HG03469 (cell line): ENCODE measurements around the gene INTS6.
A peak's percentile ranks its signal among the peaks of the same experiment; 100 is the strongest.

Experiments used
- ATAC-seq: cut with Tn5 transposase; IDR thresholded peaks from one replicate; pipeline ENCODE4 v1.9.1; 2021; ENCODE audit warnings: mild to moderate bottlenecking, moderate library complexity, moderate number of reproducible peaks; ENCODE audit not compliant: unreplicated experiment

INTS6 gene

GRCh38 chr13:51455532-51455931 lies 2.7 kb upstream of the INTS6 start:
- ATAC-seq: no peak

GRCh38 chr13:51453959-51454703 lies 1.3 kb upstream of the INTS6 start:
- ATAC-seq: no peak

- ATAC-seq: peak; percentile 31
Observed at GRCh38 chr13:51453207-51453958, 547 bp upstream of the INTS6 start.

GRCh38 chr13:51451467-51452360 lies 1.1 kb downstream of the INTS6 start:
- no peak for ATAC-seq

GRCh38 chr13:51451134-51451466 lies 1.7 kb downstream of the INTS6 start:
- ATAC-seq: no peak

- ATAC-seq: no peak
Observed at GRCh38 chr13:51449018-51449417, 3.8 kb downstream of the INTS6 start.

- ATAC-seq: no peak
Observed at GRCh38 chr13:51444922-51445321, 7.9 kb downstream of the INTS6 start.

GRCh38 chr13:51440381-51440780 lies 12.5 kb downstream of the INTS6 start:
- no peak for ATAC-seq

GRCh38 chr13:51437550-51438127 lies 15.2 kb downstream of the INTS6 start:
- ATAC-seq: no peak

DNA sequence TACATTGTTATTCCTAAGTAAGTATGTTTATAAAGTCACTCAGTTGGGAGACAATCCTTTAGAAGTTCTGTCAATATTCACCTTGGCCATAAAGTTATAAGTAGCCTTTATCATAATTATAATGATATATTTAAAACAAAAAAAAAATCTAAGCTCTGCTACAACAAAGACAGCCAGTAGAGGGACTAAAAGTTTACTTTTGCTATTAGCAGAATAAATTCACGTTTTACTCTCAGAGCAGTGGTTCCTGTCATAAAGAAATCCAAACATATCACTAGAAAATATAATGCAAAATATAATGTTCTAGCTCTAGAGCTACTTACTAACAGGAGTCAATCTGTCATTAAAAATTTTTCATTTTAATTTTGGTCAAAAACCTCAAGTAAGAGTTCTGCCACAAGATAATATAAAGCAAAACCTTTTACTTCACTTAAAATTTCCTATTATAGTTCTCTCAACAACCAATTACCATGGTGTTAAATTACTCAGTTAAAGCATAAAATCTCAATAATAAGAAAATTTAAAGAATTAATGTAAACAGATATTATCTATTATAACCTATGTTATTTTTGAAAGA lies 17.7 kb downstream of the INTS6 start:
- no peak for ATAC-seq

DNA sequence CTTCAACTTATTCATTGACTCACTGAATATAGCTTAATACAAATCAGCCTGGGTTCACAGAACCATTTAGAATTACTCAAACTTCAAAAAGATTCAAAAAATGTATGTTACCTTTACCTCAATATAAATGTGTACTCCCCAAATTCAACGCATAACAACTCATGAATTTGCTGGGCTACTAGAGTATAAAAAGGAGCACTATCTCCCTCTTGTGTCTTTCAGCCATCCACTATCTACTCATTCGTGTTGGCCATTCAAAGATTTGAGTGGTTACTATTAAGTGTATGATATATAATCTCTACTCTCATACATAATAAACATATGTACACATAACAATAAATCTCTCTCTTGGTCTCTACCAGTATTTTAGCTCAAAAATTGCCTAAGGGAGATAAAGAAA lies 20.3 kb downstream of the INTS6 start:
- ATAC-seq: no peak

GRCh38 chr13:51426982-51427381 lies 25.9 kb downstream of the INTS6 start:
- ATAC-seq: no peak

DNA sequence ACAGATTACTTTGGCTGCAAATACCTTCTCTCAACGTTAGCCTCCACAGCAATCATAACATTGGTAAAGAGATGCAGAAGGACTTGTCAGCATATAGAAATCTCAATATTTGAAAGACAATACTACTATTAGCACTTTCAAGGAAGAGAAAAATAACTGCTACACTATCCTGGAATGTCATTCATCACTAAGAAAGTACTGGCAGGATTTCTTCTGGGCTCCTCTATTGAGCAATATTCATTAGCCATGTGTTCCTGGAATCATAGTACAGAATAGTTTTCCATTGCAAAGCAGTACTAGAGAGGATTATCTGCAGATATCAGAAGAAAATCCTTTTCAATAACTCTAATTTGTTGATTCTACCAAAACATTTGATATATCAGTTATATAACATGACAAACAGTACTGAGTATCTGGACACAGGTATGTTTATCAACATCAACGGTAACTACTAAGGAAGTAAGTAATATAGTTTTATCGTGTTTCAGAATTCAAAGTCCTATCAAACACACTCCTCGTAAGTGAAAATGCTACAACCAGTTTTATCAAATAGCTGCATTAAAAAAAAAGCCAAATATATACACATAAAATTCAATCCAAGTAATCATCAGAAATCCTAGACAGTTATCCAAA lies 27.3 kb downstream of the INTS6 start:
- ATAC-seq: no peak

GRCh38 chr13:51423766-51424165 lies 29.1 kb downstream of the INTS6 start:
- ATAC-seq: no peak

- no peak for ATAC-seq
Observed at GRCh38 chr13:51422484-51422883, 30.4 kb downstream of the INTS6 start.

- ATAC-seq: no peak
Observed at GRCh38 chr13:51420681-51421490, 31.9 kb downstream of the INTS6 start.

DNA sequence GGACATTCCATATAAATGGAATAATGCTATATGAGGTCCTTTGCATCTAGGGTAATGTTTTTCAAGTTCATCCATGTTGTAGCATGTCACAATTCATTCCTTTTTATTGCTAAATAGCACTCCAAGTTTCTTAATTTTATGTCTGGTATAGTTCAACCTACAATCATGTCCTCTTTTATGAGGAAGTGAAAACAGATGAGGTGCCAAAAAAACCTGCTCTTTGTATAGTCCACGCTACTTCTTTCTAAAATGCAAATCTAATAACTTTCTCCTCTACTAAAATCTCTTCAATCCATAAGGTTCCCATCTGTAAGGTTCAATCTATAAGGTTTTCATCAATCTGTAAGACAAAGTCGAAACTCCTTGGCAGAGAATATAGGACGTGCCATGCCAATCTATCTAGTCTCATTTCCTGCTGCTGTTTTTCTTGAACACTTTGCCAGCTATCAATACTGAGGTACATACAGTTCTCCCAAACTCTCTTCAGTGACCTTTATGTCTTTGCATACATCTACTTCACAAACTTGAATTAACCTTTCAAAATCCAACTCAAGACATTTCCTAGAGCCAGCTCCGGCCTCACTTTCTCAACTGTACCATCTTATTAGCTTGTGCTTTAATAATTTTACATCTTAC lies 33.7 kb downstream of the INTS6 start:
- ATAC-seq: no peak

- ATAC-seq: no peak
Observed at GRCh38 chr13:51417716-51418115, 35.1 kb downstream of the INTS6 start.

- peak; percentile 38 for ATAC-seq
Observed at GRCh38 chr13:51416107-51416506, 36.7 kb downstream of the INTS6 start.
